COLO668 (cell line): ENCODE measurements around the gene MTHFSD.

ENCODE experiments used
- DNase-seq: peaks from one replicate; lab custom pipeline; 2025; ENCODE audit not compliant: unreplicated experiment; lab: John Stamatoyannopoulos, UW

MTHFSD gene

DNA sequence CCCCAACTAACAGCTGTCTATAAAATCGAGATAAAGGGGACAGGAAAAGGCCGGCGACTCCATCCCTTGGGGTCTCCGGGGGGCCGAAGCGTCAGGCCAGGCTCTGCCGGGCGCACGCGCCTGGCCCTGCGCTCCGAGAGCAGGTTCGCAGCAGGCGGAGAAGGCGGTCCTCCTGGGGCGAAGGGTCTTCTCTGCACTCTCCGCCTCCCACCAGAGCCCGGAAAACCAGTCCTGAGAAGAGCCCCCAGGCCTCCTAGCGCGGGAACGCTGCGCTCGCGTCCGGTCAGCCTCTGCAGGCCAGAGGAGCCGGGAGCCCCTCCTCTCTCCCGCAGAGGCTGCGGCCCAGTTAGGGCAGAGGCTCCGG lies 39.6 kb downstream of the MTHFSD start:
- no peak for DNase-seq

DNA sequence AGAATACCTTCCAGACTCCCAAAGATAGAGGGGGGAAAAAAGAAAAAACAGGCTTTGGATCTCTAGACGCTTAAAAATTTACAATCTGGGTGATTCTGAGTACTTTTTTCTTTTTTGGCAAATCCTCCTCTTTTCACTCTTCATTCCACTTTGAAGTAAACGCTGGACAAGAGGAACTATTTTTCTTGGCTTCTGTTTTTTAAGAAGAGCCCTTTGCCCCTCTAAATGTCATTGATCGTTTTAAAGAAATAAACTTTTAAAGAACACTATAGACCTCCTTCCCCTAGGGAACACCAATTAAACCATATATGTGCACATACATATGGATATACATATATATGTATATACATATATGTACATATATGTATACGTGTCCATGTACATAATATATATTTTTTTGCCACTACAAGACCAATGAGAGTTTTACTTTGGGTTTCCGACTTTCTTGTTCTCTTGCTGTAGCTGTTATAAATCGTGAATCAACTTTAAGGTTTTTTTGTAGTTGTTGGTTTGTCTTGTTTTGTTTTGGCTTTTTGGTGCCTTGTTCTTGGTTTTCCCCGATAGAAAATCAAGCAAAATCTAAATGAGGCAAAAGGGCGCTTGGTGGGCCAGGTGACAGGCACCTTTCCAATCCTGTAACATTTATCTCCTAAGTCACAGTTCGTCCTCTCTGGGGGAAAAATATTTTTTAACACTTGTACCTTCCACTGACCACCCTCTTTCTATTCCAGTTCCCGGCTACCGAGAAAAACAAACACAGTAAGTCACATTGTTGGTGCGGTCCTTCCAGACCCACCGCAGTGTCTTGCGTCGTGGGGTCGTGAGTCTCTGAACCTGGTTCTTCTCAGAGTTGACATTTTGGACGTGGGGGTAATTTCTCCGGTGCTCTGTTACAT lies 40.3 kb downstream of the MTHFSD start:
- DNase-seq = no peak

DNA sequence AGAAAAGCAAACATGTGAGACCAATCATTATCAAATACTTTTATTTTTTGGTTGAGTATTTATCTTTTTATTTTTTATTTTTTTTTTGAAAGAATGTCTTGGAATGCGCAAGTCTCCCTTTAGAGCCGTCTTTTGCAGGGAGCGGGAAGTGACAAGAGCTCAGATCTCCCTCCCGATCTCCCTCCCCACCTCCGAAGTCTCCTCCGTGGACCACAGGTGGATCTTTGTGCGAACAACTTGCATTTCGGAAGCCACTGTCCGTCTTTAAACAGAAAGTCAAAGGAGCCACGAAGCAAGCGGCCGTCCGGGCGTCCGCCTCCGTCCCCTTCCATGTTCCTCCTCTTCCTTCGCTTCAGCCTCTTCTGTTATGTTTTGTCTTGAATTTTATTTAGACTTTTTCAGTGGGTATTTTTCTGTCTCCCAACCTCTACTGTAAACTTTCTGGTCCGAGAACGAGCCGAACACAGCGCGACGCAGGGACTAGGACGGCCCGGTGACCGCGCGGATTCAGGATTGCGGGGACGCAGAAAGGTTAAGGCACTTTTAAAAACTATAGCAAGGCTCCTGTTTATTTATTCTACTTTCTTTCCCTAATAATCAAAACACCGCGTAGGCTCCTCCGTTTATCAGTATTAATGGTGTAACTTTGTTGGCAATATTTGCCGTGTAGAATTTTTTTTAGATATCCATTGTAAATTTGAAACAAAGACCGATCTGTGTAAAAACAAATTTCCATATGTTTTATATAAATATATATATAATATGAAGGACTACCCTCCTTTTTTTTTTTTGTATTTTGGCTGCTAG lies 41.4 kb downstream of the MTHFSD start:
- DNase-seq = no peak

DNA sequence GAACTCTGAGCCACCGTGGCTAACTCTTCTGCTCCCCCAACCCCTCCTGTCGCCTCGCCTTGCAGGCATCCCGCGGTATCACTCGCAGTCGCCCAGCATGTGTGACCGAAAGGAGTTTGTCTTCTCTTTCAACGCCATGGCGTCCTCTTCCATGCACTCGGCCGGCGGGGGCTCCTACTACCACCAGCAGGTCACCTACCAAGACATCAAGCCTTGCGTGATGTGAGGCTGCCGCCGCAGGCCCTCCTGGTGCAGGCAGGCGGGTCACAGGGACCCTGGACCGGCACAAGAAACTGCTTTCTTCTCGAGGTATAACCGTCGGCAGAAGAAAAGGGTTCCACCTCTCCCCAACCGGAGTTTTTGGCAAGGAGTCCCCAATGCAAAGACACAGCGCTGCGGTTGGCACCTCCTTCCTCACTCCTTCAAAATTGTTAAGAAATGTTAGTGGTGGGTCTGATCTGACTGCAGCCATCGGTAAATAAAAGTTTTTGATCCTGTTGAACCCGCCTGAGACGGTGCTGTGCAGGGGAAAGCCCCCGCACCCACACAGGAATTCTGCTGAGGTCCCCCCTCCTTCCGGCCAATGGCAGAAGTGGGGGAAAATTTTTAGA lies 42.1 kb downstream of the MTHFSD start:
- DNase-seq = no peak

DNA sequence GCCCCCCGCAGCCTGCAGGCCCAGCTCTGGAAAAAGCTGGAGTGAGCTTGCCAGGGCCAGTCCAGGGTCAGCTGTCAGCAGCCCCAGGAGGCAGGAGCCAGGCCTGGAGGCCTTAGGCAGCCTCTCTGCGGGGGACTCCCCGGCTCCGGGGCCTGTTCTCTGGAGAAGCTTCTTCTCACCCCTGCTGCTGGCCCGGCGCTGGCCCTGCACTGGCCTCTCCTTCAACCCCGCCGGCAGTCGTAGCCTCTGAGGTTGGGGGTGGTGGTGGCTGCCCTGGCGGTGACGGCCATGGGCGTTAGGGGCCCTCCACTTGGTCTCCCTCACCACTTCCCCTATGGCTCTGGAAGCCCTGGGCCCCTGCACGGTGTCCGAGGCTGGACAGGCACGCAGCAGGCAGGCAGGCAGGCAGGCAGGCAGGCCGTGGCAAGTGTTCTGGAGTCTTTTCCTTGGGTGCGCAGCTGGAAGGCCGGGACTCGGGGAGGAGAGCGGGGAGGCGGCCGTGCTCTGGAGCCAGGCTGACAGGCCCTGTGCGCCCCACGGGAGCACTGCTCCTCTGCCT lies 42.7 kb downstream of the MTHFSD start:
- no peak for DNase-seq

DNA sequence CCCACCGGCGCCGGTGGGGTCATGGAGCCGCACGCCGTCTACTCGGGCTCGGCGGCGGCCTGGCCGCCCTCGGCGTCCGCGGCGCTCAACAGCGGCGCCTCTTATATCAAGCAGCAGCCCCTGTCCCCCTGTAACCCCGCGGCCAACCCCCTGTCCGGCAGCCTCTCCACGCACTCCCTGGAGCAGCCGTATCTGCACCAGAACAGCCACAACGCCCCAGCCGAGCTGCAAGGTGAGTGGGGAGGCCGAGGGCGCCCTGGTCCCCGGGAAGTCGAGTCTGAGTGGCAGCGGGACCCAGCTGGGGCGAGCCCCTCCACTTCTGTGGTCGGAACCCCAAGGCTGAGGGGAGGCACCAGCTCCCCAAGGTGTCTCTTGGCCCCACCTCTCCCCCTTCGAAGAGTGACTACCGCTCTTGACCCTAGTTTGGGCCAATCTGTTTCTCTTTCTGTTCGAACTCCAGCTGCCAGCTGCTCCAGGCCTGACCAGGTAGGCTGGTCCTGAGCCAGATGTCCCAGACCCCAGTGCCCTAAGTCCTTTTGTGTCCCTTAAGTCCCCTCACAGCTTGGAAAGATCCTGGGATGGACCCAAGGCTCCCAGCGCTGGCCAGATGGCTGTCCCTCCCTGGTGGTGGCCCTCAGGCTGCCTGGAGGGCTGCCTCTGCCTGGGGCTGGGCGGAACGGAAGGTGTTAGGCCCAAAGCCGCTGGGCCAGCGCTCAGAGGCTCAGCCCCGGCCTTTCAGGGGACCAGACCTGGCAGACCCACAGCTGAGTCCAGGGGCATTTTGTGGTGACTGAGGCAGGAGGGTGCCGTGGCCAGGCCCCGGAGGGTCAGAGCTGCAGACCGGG lies 43.5 kb downstream of the MTHFSD start:
- DNase-seq = no peak

DNA sequence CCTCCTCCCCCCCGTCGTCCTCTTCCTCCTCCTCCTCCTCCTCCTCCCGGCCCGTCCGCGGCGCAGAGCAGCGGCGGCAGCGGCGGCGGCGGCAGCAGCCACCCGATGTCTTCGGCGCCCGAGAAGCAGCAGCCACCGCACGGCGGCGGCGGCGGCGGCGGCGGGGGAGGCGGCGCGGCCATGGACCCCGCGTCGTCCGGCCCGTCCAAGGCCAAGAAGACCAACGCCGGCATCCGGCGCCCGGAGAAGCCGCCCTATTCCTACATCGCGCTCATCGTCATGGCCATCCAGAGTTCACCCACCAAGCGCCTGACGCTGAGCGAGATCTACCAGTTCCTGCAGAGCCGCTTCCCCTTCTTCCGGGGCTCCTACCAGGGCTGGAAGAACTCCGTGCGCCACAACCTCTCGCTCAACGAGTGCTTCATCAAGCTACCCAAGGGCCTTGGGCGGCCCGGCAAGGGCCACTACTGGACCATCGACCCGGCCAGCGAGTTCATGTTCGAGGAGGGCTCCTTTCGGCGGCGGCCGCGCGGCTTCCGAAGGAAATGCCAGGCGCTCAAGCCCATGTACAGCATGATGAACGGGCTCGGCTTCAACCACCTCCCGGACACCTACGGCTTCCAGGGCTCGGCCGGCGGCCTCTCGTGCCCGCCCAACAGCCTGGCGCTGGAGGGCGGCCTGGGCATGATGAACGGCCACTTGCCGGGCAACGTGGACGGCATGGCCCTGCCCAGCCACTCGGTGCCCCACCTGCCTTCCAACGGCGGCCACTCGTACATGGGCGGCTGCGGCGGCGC lies 44.4 kb downstream of the MTHFSD start, which contains the start of gene FOXF1:
Gene FOXF1, plus strand, starts transcription at position 63 of the 797 bp plus-strand sequence. Its CDS starts 43 bp downstream, at position 106.
- DNase-seq = peak; percentile 19

DNA sequence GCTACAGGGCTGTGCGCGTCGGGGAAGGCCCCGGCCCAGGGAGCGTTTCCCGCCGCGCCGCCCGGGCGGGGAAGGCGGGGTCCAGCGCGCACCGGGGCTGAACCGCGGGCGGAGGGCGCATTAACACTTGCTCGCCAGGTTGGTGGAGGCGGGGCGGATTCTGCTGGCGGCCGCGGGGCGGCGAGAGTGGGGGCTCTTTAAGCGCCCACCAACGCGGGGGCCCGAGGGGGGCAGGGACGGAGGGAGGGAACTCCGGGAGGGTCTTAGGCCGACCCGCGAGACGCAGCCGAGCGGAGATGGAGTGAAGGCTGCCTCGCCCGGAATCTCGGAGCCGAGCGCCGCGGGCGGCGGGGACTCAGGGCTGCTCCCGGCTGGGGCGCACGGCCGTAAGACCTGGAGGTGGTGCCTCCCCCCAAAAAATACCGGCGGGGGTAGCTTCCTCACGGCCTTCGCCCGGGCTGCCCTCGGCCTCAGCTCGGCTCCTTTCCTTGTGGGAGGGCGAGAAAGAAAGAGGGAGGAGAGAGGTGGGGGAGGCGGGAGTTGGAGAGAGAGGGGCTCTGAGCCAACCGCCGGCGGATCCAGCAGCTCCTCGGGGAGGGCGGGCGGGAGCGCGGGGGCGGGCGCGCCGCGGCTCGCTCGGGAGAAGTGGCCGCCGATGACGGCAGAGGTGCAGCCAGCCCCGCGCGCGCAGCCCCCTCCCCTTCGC lies 45.1 kb downstream of the MTHFSD start:
- peak; percentile 29 for DNase-seq

DNA sequence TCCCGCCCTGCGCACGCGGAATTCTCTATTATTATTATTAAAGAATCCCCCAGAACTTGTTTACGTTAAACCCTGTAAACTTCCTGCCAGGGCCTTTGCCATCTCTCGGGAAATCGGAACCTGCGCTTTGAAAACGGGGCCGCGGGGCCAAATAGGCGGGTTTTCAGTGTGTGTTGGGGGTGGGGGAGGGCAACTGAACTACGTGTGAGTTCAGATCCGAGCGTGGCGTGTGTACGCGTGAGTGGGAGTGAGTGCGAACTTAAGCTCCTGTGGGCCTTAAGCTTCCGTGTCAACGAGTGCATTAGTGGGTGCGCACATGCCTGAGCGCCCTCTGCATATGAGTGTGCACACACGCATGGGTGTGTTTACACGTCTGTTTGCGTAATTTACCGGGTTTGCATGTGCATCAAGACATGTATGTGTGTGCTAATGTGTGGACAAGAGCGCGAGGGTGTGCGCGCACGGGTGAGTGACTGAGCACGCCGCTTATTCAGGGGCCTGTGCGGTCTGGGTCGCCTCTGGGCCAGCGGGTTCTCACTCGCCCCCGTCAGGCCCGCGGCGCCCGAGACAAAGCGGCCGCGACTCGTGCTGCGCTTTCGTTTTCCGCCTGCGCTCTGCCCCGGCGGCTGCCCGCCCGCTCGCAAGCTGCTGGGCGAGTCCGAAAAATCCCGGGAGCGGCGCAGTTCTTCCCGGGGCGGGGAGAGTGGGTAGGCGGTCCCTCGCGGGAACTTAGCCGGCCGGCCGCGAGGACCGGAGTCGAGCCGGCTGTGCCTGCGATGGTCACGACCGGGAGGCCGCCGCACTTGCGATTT lies 45.9 kb downstream of the MTHFSD start:
- DNase-seq = peak; percentile 57

DNA sequence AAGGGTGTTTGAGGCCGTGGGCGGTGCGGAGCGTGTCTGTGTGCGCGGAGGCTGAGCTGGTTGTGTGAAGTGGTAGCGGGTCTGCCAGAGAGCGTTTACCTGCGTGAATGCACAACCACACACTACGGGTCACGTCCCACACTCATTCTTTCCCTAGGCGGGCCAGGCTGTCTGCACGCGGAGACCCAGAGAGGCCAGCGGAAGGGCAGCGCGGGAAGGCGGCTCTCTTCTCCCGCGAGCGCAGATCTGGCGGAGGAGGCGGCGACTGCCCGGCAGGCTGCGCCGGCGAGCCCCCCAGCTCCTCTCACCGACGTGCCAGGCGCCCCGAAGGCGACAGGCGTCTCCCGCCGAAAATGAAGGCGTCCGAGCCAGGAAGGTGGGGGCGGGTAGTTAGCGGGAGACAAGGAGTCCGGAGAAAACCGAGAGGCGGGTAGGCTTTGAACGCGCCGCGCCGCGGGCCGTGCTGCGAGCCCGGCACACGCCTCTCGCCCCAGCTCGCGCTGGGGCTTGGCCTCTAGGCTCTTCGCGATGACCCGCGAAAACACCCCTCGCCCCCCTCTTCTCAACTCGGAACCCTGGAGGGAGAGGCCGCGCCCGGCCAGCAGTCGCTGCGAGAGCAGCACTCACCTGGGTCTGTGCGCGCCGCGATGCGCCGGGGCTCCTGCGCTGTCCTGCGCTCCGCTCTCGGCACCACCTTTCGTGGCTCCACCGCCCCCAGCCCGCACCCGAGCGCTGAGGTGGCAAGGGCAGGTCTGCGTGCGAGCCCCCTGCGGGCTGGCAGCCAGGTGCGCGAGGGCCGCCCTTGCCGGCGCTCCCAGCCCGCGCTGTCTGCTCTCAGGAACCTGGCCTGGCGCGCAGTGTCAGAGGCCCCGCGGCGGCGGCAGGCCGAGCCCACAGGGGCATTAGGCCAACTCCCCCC lies 46.7 kb downstream of the MTHFSD start:
- DNase-seq = peak; percentile 26

DNA sequence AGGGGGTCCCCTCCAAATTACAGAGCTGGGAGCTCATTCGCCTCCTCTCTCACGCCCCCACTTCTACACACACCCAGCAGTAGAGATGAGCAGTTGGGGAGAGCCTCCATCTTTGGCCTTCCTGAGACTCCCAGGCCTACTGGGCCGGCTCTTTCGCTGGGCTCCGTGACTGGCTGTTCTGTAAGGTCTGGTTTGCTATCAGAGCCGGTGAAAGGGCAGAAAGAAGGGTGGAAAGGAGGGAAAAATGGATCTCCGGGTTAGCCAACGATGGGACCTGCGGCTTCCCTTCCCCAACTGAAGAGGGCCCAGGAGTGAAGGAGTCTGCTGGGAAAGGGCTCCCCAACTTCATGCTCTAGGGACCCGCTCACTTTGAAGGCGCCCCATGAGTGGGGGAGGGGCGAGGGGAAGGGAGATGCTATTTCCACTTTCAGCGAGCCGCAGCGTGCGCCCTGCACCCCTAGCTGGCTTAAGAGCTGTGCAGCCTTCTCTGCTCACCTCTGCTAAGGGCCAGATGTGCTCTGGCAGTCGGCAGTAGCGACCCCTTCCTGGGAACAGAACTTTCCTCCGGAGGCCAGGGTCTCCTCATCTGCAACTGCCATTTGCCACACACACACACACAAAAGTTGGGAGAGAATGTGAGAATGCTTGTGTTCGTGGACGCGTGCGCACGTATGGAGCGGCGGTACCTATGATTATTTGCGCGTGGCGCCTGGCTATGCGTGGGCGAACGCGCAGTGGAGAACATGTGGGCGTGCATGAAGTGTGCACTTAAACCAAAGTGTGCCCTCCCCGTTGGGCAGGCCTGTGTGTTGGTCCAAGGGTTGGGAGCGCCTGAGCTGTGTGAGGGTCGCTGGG lies 47.6 kb downstream of the MTHFSD start:
- no peak for DNase-seq

DNA sequence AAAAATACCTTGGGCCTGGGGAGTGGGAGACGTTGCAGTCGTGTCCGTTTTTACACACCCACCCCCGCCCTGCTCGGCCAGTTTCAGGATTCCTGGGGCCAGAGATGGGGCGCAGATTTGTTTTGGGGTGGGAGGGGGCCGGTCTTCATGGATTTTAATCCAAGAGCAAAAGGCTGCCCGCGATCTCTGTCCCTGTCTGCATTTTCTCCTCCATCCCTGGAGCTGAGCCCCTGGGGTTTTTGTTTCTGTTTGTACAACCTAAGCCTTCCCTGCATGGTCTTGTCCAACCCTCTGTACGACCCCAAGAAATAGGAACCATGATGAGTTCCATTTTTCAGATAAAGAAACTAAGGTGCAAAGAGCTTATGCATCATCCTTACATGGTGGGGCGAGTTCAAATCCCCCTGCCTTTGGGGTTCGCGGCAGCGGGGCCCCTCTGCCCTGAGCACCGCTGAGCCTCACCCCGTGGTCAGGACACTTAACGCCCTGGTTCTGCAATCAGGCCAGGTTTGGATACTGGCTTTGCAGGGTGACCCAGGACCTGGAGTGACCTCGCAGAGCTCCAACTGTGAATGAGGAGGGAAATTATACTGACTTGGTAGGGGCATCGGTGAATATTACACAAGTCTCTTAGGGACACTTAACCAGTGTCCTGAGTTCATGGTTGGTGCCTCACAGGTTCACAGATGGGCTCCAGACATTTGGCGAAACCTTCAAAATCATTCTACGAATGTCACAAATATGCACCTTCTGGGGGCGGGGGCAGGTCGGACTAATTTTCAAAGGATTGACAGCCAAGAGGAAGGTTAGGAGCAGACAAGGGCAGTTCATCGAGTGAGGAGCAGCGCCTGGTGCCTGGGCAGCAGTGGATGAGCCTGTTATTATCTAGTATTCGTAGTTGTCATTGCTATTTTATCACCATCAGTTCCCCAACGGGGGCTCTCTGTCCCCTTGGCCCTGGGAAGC lies 48.9 kb downstream of the MTHFSD start:
- no peak for DNase-seq

DNA sequence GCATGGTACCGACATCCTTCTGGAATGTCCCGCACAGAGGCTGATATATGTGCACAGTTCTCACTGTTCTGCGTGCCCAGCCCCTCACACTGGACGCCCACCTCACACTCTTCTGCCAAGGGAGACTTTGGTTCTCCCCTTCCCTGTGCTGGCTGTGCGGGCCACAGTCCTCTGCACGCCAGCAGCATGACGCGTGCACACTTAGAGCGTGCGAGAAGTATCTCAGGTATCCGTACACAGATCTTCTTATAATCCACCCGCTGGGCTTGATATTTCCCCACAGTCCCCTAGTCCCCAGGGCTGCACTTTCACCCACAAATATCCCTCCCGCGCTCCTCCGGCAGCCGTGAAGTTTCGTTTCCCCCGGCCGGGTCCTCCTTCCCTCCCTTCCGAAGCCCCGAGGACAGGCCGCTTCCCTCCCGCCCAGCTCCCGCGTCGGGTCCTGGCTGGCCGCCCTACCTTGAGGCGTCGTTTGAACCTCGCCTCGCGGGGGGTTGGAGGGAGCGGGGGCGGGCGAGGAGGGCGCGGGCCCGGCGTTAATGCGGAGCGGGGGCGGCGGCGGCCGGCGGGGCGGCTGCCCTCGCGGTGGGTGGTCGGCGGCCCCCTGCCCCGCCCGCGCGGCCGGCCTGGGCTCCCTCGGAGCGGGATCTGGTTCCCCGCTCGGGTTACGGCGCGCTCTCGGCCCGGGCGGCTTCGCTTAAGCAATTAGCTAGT lies 49.7 kb downstream of the MTHFSD start:
- DNase-seq = no peak
